ENCODE measurements around the gene CCDC149.

The CCDC149 gene

GRCh38 chr4:24863799-24864198, 49.0 kb downstream of the CCDC149 start:
- DNase-seq: no peak
- Histone ChIP-seq H3K27me3 (replicated peaks; ENCODE audit: insufficient read depth, low read length) (no peaks in the 10 kb centered on the region), H3F3A (ENCODE audit: insufficient read depth, low read length) (no peaks in the 10 kb centered on the region), H3K27ac (ENCODE audit: low read length) (no peak overlapping the region), H3K4me1 (ENCODE audit: low read length) (no peaks in the 10 kb centered on the region), H3K9ac (ENCODE audit: low read length) (no peak overlapping the region), H3K4me3 (ENCODE audit: low read length) (no peak overlapping the region), H3K4me2 (ENCODE audit: low read depth, low read length) (no peak overlapping the region), H3K79me2 (ENCODE audit: low read length) (no peaks in the 10 kb centered on the region), H3K36me3 (replicated peaks; ENCODE audit: insufficient read depth, low read length) (no peaks in the 10 kb centered on the region), H3K9me3 (replicated peaks; ENCODE audit: insufficient read depth, low read length) (no peaks in the 10 kb centered on the region), H3K9me2 (replicated peaks; ENCODE audit: insufficient read depth, low read length) (no peaks in the 10 kb centered on the region), H2AFZ (ENCODE audit: low read length) (no peak overlapping the region), H4K20me1 (ENCODE audit: insufficient read depth, low read length) (no peaks in the 10 kb centered on the region)
- no peak for TF ChIP-seq EZH2 (optimal IDR thresholded peaks at IDR 0.05; ENCODE audit: low read depth, low read length)
- TF ChIP-seq CTCF (IDR thresholded peaks at IDR 0.05; ENCODE audit: low read length): no peak
- no peak for TF ChIP-seq EZH2phosphoT487 (IDR thresholded peaks at IDR 0.05; ENCODE audit: low read length)

GRCh38 chr4:24862073-24862751, 50.6 kb downstream of the CCDC149 start:
- peaks cover 12% of the 10 kb centered on the region for H3K4me1 ChIP-seq (ENCODE audit: low read length)
- no peaks in the 10 kb centered on the region for H3K36me3 ChIP-seq (replicated peaks; ENCODE audit: insufficient read depth, low read length)
- TF ChIP-seq EZH2phosphoT487 (IDR thresholded peaks at IDR 0.05; ENCODE audit: low read length): no peak
- TF ChIP-seq EZH2 (optimal IDR thresholded peaks at IDR 0.05; ENCODE audit: low read depth, low read length): no peak
- no peaks in the 10 kb centered on the region for H3F3A ChIP-seq (ENCODE audit: insufficient read depth, low read length)
- H3K27me3 ChIP-seq (replicated peaks; ENCODE audit: insufficient read depth, low read length): no peaks in the 10 kb centered on the region
- no peaks in the 10 kb centered on the region for H3K9me3 ChIP-seq (replicated peaks; ENCODE audit: insufficient read depth, low read length)
- no peak overlapping the region for H3K9ac ChIP-seq (ENCODE audit: low read length)
- H3K79me2 ChIP-seq (ENCODE audit: low read length): no peaks in the 10 kb centered on the region
- H3K27ac ChIP-seq (ENCODE audit: low read length): no peak overlapping the region
- no peak overlapping the region for H3K4me3 ChIP-seq (ENCODE audit: low read length)
- H3K4me2 ChIP-seq (ENCODE audit: low read depth, low read length): no peak overlapping the region
- H3K9me2 ChIP-seq (replicated peaks; ENCODE audit: insufficient read depth, low read length): no peaks in the 10 kb centered on the region
- DNase-seq: no peak
- no peak overlapping the region for H2AFZ ChIP-seq (ENCODE audit: low read length)
- H4K20me1 ChIP-seq (ENCODE audit: insufficient read depth, low read length): no peaks in the 10 kb centered on the region

DNA sequence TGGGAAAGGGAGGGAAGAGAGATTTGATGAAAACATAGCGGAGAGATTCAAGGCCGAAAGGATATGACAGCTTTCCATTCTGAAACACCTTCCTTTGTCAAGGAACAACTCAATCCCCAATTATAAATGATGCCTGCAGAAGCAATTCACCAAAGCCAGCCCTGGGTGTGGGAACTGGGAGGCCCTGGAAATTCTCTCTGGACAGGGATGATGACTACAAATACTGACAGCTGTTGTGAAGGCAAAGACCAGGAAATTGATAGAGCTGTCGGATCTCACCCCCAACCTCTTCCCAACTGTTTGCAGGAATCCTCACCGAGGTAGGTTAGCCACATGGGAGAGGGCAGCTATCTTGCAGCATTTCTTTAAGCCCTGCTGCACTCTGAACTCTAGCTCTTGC, 54.3 kb downstream of the CCDC149 start:
- Histone ChIP-seq H4K20me1 (ENCODE audit: insufficient read depth, low read length) (no peaks in the 10 kb centered on the region), H3K79me2 (ENCODE audit: low read length) (no peaks in the 10 kb centered on the region), H3K9ac (ENCODE audit: low read length) (no peak overlapping the region), H3K4me1 (ENCODE audit: low read length) (peaks cover 30% of the 10 kb centered on the region), H3K9me3 (replicated peaks; ENCODE audit: insufficient read depth, low read length) (no peaks in the 10 kb centered on the region), H3K36me3 (replicated peaks; ENCODE audit: insufficient read depth, low read length) (no peaks in the 10 kb centered on the region), H3F3A (ENCODE audit: insufficient read depth, low read length) (no peaks in the 10 kb centered on the region), H3K27me3 (replicated peaks; ENCODE audit: insufficient read depth, low read length) (no peaks in the 10 kb centered on the region), H3K27ac (ENCODE audit: low read length) (no peak overlapping the region), H2AFZ (ENCODE audit: low read length) (no peak overlapping the region), H3K9me2 (replicated peaks; ENCODE audit: insufficient read depth, low read length) (no peaks in the 10 kb centered on the region), H3K4me3 (ENCODE audit: low read length) (no peak overlapping the region), H3K4me2 (ENCODE audit: low read depth, low read length) (no peak overlapping the region)
- no peak for DNase-seq
- no peak for TF ChIP-seq CTCF (IDR thresholded peaks at IDR 0.05; ENCODE audit: low read length)
- no peak for TF ChIP-seq EZH2 (optimal IDR thresholded peaks at IDR 0.05; ENCODE audit: low read depth, low read length)
- no peak for TF ChIP-seq EZH2phosphoT487 (IDR thresholded peaks at IDR 0.05; ENCODE audit: low read length)

GRCh38 chr4:24858026-24858425, 54.8 kb downstream of the CCDC149 start:
- H4K20me1 ChIP-seq (ENCODE audit: insufficient read depth, low read length): no peaks in the 10 kb centered on the region
- H3K9me2 ChIP-seq (replicated peaks; ENCODE audit: insufficient read depth, low read length): no peaks in the 10 kb centered on the region
- H3K4me1 ChIP-seq (ENCODE audit: low read length): peaks cover 30% of the 10 kb centered on the region
- no peaks in the 10 kb centered on the region for H3K79me2 ChIP-seq (ENCODE audit: low read length)
- no peaks in the 10 kb centered on the region for H3K36me3 ChIP-seq (replicated peaks; ENCODE audit: insufficient read depth, low read length)
- H2AFZ ChIP-seq (ENCODE audit: low read length): no peak overlapping the region
- H3K27ac ChIP-seq (ENCODE audit: low read length): no peak overlapping the region
- no peak overlapping the region for H3K4me3 ChIP-seq (ENCODE audit: low read length)
- TF ChIP-seq CTCF (IDR thresholded peaks at IDR 0.05; ENCODE audit: low read length) (no peak), EZH2phosphoT487 (IDR thresholded peaks at IDR 0.05; ENCODE audit: low read length) (no peak), EZH2 (optimal IDR thresholded peaks at IDR 0.05; ENCODE audit: low read depth, low read length) (no peak)
- H3K9me3 ChIP-seq (replicated peaks; ENCODE audit: insufficient read depth, low read length): no peaks in the 10 kb centered on the region
- DNase-seq: no peak
- no peak overlapping the region for H3K4me2 ChIP-seq (ENCODE audit: low read depth, low read length)
- H3K27me3 ChIP-seq (replicated peaks; ENCODE audit: insufficient read depth, low read length): no peaks in the 10 kb centered on the region
- H3K9ac ChIP-seq (ENCODE audit: low read length): no peak overlapping the region
- H3F3A ChIP-seq (ENCODE audit: insufficient read depth, low read length): no peaks in the 10 kb centered on the region
